GM23338 (cell line): ENCODE results near the gene UNC13A. TPM values are rescaled to one million over a fixed set of nuclear protein-coding genes. Genes with fewer than 3 reads are reported as not detected.

Experiments used
- ATAC-seq: fragments of 200-7000 bp; cut with Tn5 transposase; 3 replicates; pipeline ENCODE4 v1.9.1; 2020
- DNase-seq: peaks from one replicate; pipeline ENCODE4 v3.0.0-alpha.2; 2015; ENCODE audit warnings: low spot score
- H2AFZ ChIP-seq: fragments of 200-600 bp; sonication (generic); 2 replicates; pipeline ENCODE4 v1.8.0; 2016; ENCODE audit warnings: antibody characterized with exemption, mild to moderate bottlenecking, moderate library complexity
- H3F3A ChIP-seq: fragments of 200-600 bp; sonication (generic); replicated peaks from 2 replicates; pipeline ENCODE4 v1.8.0; 2017; ENCODE audit warnings: antibody characterized with exemption, mixed run types, low read depth
- H3K27ac ChIP-seq: fragments of 200-600 bp; sonication (generic); 2 replicates; pipeline ENCODE4 v1.6.1; 2016; ENCODE audit warnings: low read depth
- H3K27me3 ChIP-seq: fragments of 200-600 bp; sonication (generic); 2 replicates; pipeline ENCODE4 v1.8.0; 2016; ENCODE audit warnings: mild to moderate bottlenecking, mixed run types, moderate library complexity; ENCODE audit not compliant: insufficient read depth
- H3K36me3 ChIP-seq: fragments of 200-600 bp; sonication (generic); 2 replicates; pipeline ENCODE4 v1.8.0; 2016; ENCODE audit warnings: mild to moderate bottlenecking; ENCODE audit not compliant: insufficient read depth
- H3K4me1 ChIP-seq: fragments of 200-600 bp; sonication (generic); 2 replicates; pipeline ENCODE4 v1.8.0; 2016; ENCODE audit warnings: mild to moderate bottlenecking, moderate library complexity; ENCODE audit not compliant: insufficient read depth
- H3K4me2 ChIP-seq: fragments of 200-600 bp; sonication (generic); 2 replicates; pipeline ENCODE4 v1.7.1; 2017; ENCODE audit warnings: mixed run types
- H3K4me3 ChIP-seq: fragments of 200-600 bp; sonication (generic); 2 replicates; pipeline ENCODE4 v1.6.1; 2016; ENCODE audit warnings: mixed run types
- H3K79me2 ChIP-seq: fragments of 200-600 bp; sonication (generic); replicated peaks from 2 replicates; pipeline ENCODE4 v1.8.0; 2017; ENCODE audit warnings: mild to moderate bottlenecking; ENCODE audit not compliant: insufficient read depth
- H3K9me2 ChIP-seq: fragments of 200-600 bp; sonication (generic); 2 replicates; pipeline ENCODE4 v1.8.0; 2017; ENCODE audit not compliant: insufficient read depth
- H4K20me1 ChIP-seq: fragments of 200-600 bp; sonication (generic); replicated peaks from 2 replicates; pipeline ENCODE4 v1.8.0; 2017; ENCODE audit warnings: mild to moderate bottlenecking; ENCODE audit not compliant: insufficient read depth
- H3K27ac Mint-ChIP-seq: 2 replicates; pipeline ENCODE4 v1.8.0; 2020; ENCODE audit warnings: inconsistent platforms, mild to moderate bottlenecking, moderate library complexity, mixed read lengths
- H3K27me3 Mint-ChIP-seq: 3 replicates; pipeline ENCODE4 v1.8.0; 2022; ENCODE audit warnings: low read depth, mild to moderate bottlenecking, moderate library complexity, mixed read lengths, inconsistent platforms; ENCODE audit not compliant: insufficient read depth, poor library complexity
- H3K36me3 Mint-ChIP-seq: 3 replicates; pipeline ENCODE4 v1.8.0; 2021; ENCODE audit warnings: low read depth, mild to moderate bottlenecking, inconsistent platforms, moderate library complexity, mixed read lengths
- H3K4me1 Mint-ChIP-seq: 3 replicates; pipeline ENCODE4 v1.8.0; 2020; ENCODE audit warnings: mild to moderate bottlenecking, inconsistent platforms, mixed read lengths
- H3K4me3 Mint-ChIP-seq: 3 replicates; pipeline ENCODE4 v1.8.0; 2021; ENCODE audit warnings: moderate library complexity, mild to moderate bottlenecking, inconsistent platforms, mixed read lengths
- H3K9me3 Mint-ChIP-seq: 3 replicates; pipeline ENCODE4 v1.8.0; 2020; ENCODE audit warnings: moderate library complexity, mild to moderate bottlenecking, inconsistent platforms, mixed read lengths
- CREB1 ChIP-seq: fragments of 250-450 bp; sonication (Bioruptor Pico); IDR thresholded peaks from 2 replicates; pipeline ENCODE4 v1.5.0; 2020; ENCODE audit warnings: low read depth, mild to moderate bottlenecking, moderate library complexity
- CTCF ChIP-seq, 2 experiments: fragments of 200-600 bp in 1 of 2; sonication (generic) in 1 of 2; conservative IDR thresholded peaks; 2 replicates each; pipeline versions ENCODE4 v1.5.1 to v1.6.1; 2016 to 2017; ENCODE audit warnings: antibody characterized with exemption in 2 of 2, low read depth in 2 of 2, mild to moderate bottlenecking in 2 of 2, moderate library complexity in 1 of 2
- JUNB ChIP-seq: IDR thresholded peaks from one replicate; pipeline ENCODE4 v1.6.1; 2016; ENCODE audit warnings: antibody characterized with exemption; ENCODE audit not compliant: unreplicated experiment
- ZNF114 ChIP-seq: fragments of 250-450 bp; sonication (Bioruptor Pico); IDR thresholded peaks from 2 replicates; pipeline ENCODE4 v1.5.0; 2020; ENCODE audit warnings: mild to moderate bottlenecking, moderate library complexity
- ZNF331 ChIP-seq: fragments of 250-450 bp; sonication (Bioruptor Pico); IDR thresholded peaks from 2 replicates; pipeline ENCODE4 v1.5.0; 2020; ENCODE audit warnings: low read depth, mild to moderate bottlenecking, moderate library complexity
- ZNF462 ChIP-seq: fragments of 250-450 bp; sonication (Bioruptor Pico); IDR thresholded peaks from 2 replicates; pipeline ENCODE4 v1.5.0; 2020; ENCODE audit warnings: mild to moderate bottlenecking, moderate library complexity
- polyA plus RNA-seq: library from polyadenylated mRNA; unstranded; fragments of >200 nt; fragmentation: Nextera tagmentation; extraction: Ambion mirVana; gene quantifications from 2 replicates; pipeline ENCODE4 v1.2.1, GENCODE V29; 2016
- total RNA-seq: library from RNA; depleted of rRNA; stranded (reverse); fragments of >200 nt; shearing (Covaris generic); gene quantifications from 2 replicates; pipeline ENCODE4 v1.2.3, GENCODE V29; 2014

The UNC13A gene
- total and polyA plus RNA-seq, 2 experiments from 2014 or later: 9.5 to 30.4 TPM

GRCh38 chr19:17626456-17627015, 61.6 kb downstream of the UNC13A start (continued):
- TF ChIP-seq CREB1 (CRISPR knock-in tag) (no peak), CTCF (conservative IDR thresholded peaks at IDR 0.05; ENCODE audit: low read depth in 2 of 2) (no peak)

GRCh38 chr19:17625980-17626379, 62.2 kb downstream of the UNC13A start:
- Histone ChIP-seq H3K27me3 (no peaks in the 10 kb centered on the region), H3K79me2 (no peaks in the 10 kb centered on the region), H3K9me2 (no peaks in the 10 kb centered on the region), H3K4me1 (no peaks in the 10 kb centered on the region), H3K27ac (no peak overlapping the region), H4K20me1 (no peaks in the 10 kb centered on the region; the same call in 1 of the 2 replicates), H2AFZ (no peak overlapping the region), H3K4me3 (no peak overlapping the region), H3K36me3 (0 out of 2 replicates have a peak, but pooled peaks cover 4% of the 10 kb centered on the region), H3F3A (0 out of 2 replicates have a peak, but pooled peaks cover 6% of the 10 kb centered on the region), H3K4me2 (no peak overlapping the region)
- Mint-ChIP-seq H3K36me3 (peaks cover 58% of the 10 kb centered on the region), H3K27me3 (peaks cover 13% of the 10 kb centered on the region), H3K4me3 (no peak overlapping the region), H3K4me1 (no peaks in the 10 kb centered on the region), H3K9me3 (no peaks in the 10 kb centered on the region; the same call in 2 of the 3 replicates), H3K27ac (no peak overlapping the region)
- TF ChIP-seq CREB1 (CRISPR knock-in tag) (no peak), JUNB (no peak), CTCF (conservative IDR thresholded peaks at IDR 0.05; ENCODE audit: low read depth in 2 of 2) (no peak), ZNF114 (CRISPR knock-in tag) (no peak), ZNF331 (CRISPR knock-in tag) (no peak)
- ATAC-seq: no peak
- DNase-seq: no peak

GRCh38 chr19:17625043-17625442, 63.1 kb downstream of the UNC13A start:
- Histone ChIP-seq H4K20me1 (no peaks in the 10 kb centered on the region; the same call in 1 of the 2 replicates), H3K4me3 (no peak overlapping the region), H3K79me2 (no peaks in the 10 kb centered on the region), H3K27ac (no peak overlapping the region), H3K36me3 (0 out of 2 replicates have a peak, but pooled peaks cover 4% of the 10 kb centered on the region), H3K4me2 (no peak overlapping the region), H3K27me3 (no peaks in the 10 kb centered on the region), H3F3A (0 out of 2 replicates have a peak, but pooled peaks cover 6% of the 10 kb centered on the region), H3K4me1 (no peaks in the 10 kb centered on the region), H2AFZ (no peak overlapping the region), H3K9me2 (no peaks in the 10 kb centered on the region)
- H3K27me3 Mint-ChIP-seq: peaks cover 11% of the 10 kb centered on the region
- H3K4me1 Mint-ChIP-seq: no peaks in the 10 kb centered on the region
- H3K27ac Mint-ChIP-seq: no peak overlapping the region
- H3K4me3 Mint-ChIP-seq: no peak overlapping the region
- H3K36me3 Mint-ChIP-seq: peaks cover 59% of the 10 kb centered on the region
- H3K9me3 Mint-ChIP-seq: no peaks in the 10 kb centered on the region; the same call in 2 of the 3 replicates
- no peak for DNase-seq
- ATAC-seq: no peak
- no peak for TF ChIP-seq ZNF462 (CRISPR knock-in tag)
